K562 (cell line): ENCODE data around the gene NUP88. TPM values are rescaled to one million over a fixed set of nuclear protein-coding genes. Genes with fewer than 3 reads are reported as not detected.

ENCODE experiments used
- ATAC-seq: fragments of 200-7000 bp; cut with Tn5 transposase; 3 replicates; pipeline ENCODE4 v1.9.1; 2020; ENCODE audit warnings: moderate library complexity
- BruUV-seq: library from RNA; stranded (reverse); fragments of 400-500 nt; replicated peaks from 2 replicates; lab custom pipeline; 2021; lab: Mats Ljungman, UMichigan
- CTCF ChIA-PET: fragments of 300-600 bp; formaldehyde crosslinking; extraction: SDS; loops from one replicate; lab custom pipeline; 2021; ENCODE audit warnings: low intra/inter-chr PET ratio; lab: Yijun Ruan, JAX
- POLR2A ChIA-PET: fragments of 300-600, 350-650 bp; sonication (Branson Sonifier 250); formaldehyde crosslinking; extraction: SDS; loops from one replicate; lab custom pipeline; 2021; ENCODE audit warnings: antibody characterized with exemption, inconsistent platforms; lab: Yijun Ruan, JAX
- DNase-seq, 4 experiments: peaks; one replicate each; pipeline versions ENCODE4 v3.0.0 to v3.0.0-alpha.2; 2011 to 2018; ENCODE audit warnings: low spot score in 3 of 4, mixed read lengths in 3 of 4; ENCODE audit errors: extremely low read depth in 1 of 4
- FAIRE-seq: peaks from 2 replicates; lab custom pipeline; 2011; peaks lifted over from hg19 to GRCh38; lab: Jason Lieb, UNC
- H2AFZ ChIP-seq: 2 replicates; pipeline ENCODE4 v1.6.0; 2011; ENCODE audit warnings: low read depth, low read length, control low read depth, inconsistent platforms
- H3K27ac ChIP-seq: fragments of 200-600 bp; 3 replicates; pipeline ENCODE4 v1.8.0; 2011; ENCODE audit warnings: low read depth, mild to moderate bottlenecking, control low read depth, inconsistent platforms, low read length, moderate library complexity, mixed read lengths; ENCODE audit errors: extremely low read depth
- H3K27me3 ChIP-seq, 2 experiments: fragments of 300-600 bp in 1 of 2; 2 replicates in 1 of 2; 3 replicates in 1 of 2; pipeline versions ENCODE4 v1.6.0 to v1.8.0; 2011; ENCODE audit warnings: inconsistent platforms in 2 of 2, low read length in 2 of 2, mild to moderate bottlenecking in 1 of 2, mixed read lengths in 1 of 2, moderate library complexity in 1 of 2; ENCODE audit not compliant: control insufficient read depth in 2 of 2, insufficient read depth in 2 of 2
- H3K36me3 ChIP-seq: fragments of 300-600 bp; 3 replicates; pipeline ENCODE4 v1.8.0; 2011; ENCODE audit warnings: mild to moderate bottlenecking, low read length, inconsistent platforms; ENCODE audit not compliant: control insufficient read depth, insufficient read depth
- H3K4me1 ChIP-seq, 2 experiments: fragments of 200-600 bp in 1 of 2; replicated peaks in 1 of 2; 2 replicates in 1 of 2; 3 replicates in 1 of 2; pipeline versions ENCODE4 v1.5.1 to v1.8.0; 2011; ENCODE audit warnings: inconsistent platforms in 2 of 2, low read length in 2 of 2, mild to moderate bottlenecking in 1 of 2, mixed read lengths in 1 of 2, moderate library complexity in 1 of 2; ENCODE audit not compliant: control insufficient read depth in 2 of 2, insufficient read depth in 2 of 2
- H3K4me2 ChIP-seq: 2 replicates; pipeline ENCODE4 v1.6.1; 2011; ENCODE audit warnings: low read length, control low read depth, inconsistent platforms, mixed read lengths; ENCODE audit not compliant: insufficient read depth
- H3K4me3 ChIP-seq: fragments of 200-600 bp; sonication (generic), shearing (Covaris generic); 2 replicates; pipeline ENCODE4 v1.5.1; 2016; ENCODE audit warnings: control low read depth, inconsistent platforms
- H3K79me2 ChIP-seq: fragments of 200-600 bp; 3 replicates; pipeline ENCODE4 v1.8.0; 2011; ENCODE audit warnings: low read length, inconsistent platforms; ENCODE audit not compliant: control insufficient read depth, insufficient read depth
- H3K9ac ChIP-seq, 2 experiments: 2 replicates each; pipeline versions ENCODE4 v1.6.0 to v1.6.1; 2011; ENCODE audit warnings: low read depth in 2 of 2, low read length in 2 of 2, control low read depth in 1 of 2, inconsistent platforms in 1 of 2, mild to moderate bottlenecking in 1 of 2, mixed read lengths in 1 of 2; ENCODE audit not compliant: insufficient read depth in 1 of 2
- H3K9me1 ChIP-seq: one replicate; pipeline ENCODE4 v1.6.0; 2011; ENCODE audit warnings: inconsistent platforms, mild to moderate bottlenecking, low read length, moderate library complexity; ENCODE audit not compliant: control insufficient read depth, insufficient read depth
- H3K9me3 ChIP-seq: replicated peaks from 2 replicates; pipeline ENCODE4 v1.5.1; 2011; ENCODE audit warnings: low read depth, low read length, inconsistent platforms; ENCODE audit not compliant: control insufficient read depth, insufficient read depth
- H4K20me1 ChIP-seq: replicated peaks from 2 replicates; pipeline ENCODE4 v1.6.1; 2011; ENCODE audit warnings: low read length, inconsistent platforms, mixed read lengths; ENCODE audit not compliant: control insufficient read depth, insufficient read depth
- BCL6 ChIP-seq: fragments of 250-450 bp; sonication (Bioruptor Pico); IDR thresholded peaks from 2 replicates; pipeline ENCODE4 v1.4.0; 2020
- ZNF407 ChIP-seq: fragments of 450-650 bp; IDR thresholded peaks from 2 replicates; pipeline ENCODE4 v1.6.1; 2016; ENCODE audit warnings: low read depth
- WGBS: fragments of 100-300 bp; shearing (Covaris generic); methylation state at CpG from one replicate; pipeline ENCODE4 v1.1.6; 2016; ENCODE audit warnings: low coverage, mixed read lengths; ENCODE audit not compliant: insufficient coverage; ENCODE audit errors: missing lambda C conversion rate; 5-methylcytosine and 5-hydroxymethylcytosine counted together
- in situ Hi-C: fragments of 300-500 bp; cut with MboI; formaldehyde crosslinking; loops from 4 replicates; pipeline ENCODE4 v1.15.0; 2018; ENCODE audit warnings: inconsistent platforms, mixed read lengths
- intact Hi-C: fragments of 100-400 bp; cut with micrococcal nuclease; formaldehyde crosslinking; loops from 2 replicates; pipeline ENCODE4 v1.14.2; 2022
- polyA plus RNA-seq, 8 experiments: library from polyadenylated mRNA; depleted of rRNA in 4 of 8; stranded (reverse) in 5 of 8; unstranded in 3 of 8; fragments of >200 nt; fragmentation: Nextera tagmentation in 2 of 8; fragmentation: Illumina TruSeq in 1 of 8; extraction: Ambion mirVana in 2 of 8; extraction: Trizol in 1 of 8; gene quantifications; 2 replicates each; pipeline versions ENCODE4 v1.2.1 to v1.2.3, GENCODE V29; 2011 to 2014; ENCODE audit warnings: inconsistent platforms in 1 of 8, missing spikeins in 1 of 8
- total RNA-seq, 7 experiments: library from RNA; depleted of rRNA in 6 of 7; stranded (reverse); fragments of >200 nt in 6 of 7; fragmentation: Illumina TruSeq in 2 of 7; extraction: Trizol in 2 of 7; gene quantifications; 2 replicates each; pipeline versions ENCODE4 v1.2.1 to v1.2.3, GENCODE V29; 2011 to 2021; ENCODE audit warnings: low replicate concordance in 1 of 7

NUP88 gene
- total and polyA plus RNA-seq, 9 of the 15 experiments (the other 6 are each of a cell fraction or from before 2014, with no cell fraction given), result 59.9 to 160 (median 119) TPM

- 75% methylated on average over 2 of the region's 3 CpGs for WGBS
- no peaks in the 10 kb centered on the region for H3K27me3 ChIP-seq
- H3K4me3 ChIP-seq, result no peak overlapping the region
- no peak overlapping the region for H2AFZ ChIP-seq
- POLR2A ChIA-PET, result interaction anchor here (4.1 kb wide), 1 partner anchor 11 kb away, joined by 13 read pairs; the partner anchor contains the start of genes NUP88 and RPAIN
- TF ChIP-seq BCL6 (CRISPR knock-in tag) (no peak), ZNF407 (no peak)
- in situ Hi-C loops, result no loop called here
- no peaks in the 10 kb centered on the region for H4K20me1 ChIP-seq
- no peak for DNase-seq
- ATAC-seq, result peak; percentile 14; the same call in 1 of the 3 replicates
- CTCF ChIA-PET, result no interaction called here
- no peaks in the 10 kb centered on the region for H3K4me1 ChIP-seq
- H3K27ac ChIP-seq, result no peak overlapping the region
- no peaks in the 10 kb centered on the region for H3K9me1 ChIP-seq
- no TSS peak for BruUV-seq
- no peaks in the 10 kb centered on the region for H3K9me3 ChIP-seq
- peaks cover 13% of the 10 kb centered on the region; the same call in 2 of the 3 replicates for H3K79me2 ChIP-seq
- no peak for FAIRE-seq
- H3K9ac ChIP-seq, result no peak overlapping the region
- intact Hi-C loops, result no loop called here
- peaks cover 81% of the 10 kb centered on the region for H3K36me3 ChIP-seq
- no peak overlapping the region for H3K4me2 ChIP-seq
Measured at GRCh38 chr17:5430413-5430999, 11.0 kb upstream of the NUP88 start.
